ENCODE data around the gene KLHL13. TPM values are rescaled to one million over a fixed set of nuclear protein-coding genes. Genes with fewer than 3 reads are reported as not detected.

The KLHL13 gene
- total and polyA plus RNA-seq, 4 donors: 34.7 to 61.4 (median 39.1) TPM

GRCh38 chrX:118108304-118108703, 8.3 kb downstream of the KLHL13 start:
- Histone ChIP-seq H3K4me1 (ENCODE audit: control insufficient read depth, insufficient read depth, low read length) (no peaks in the 10 kb centered on the region), H3K36me3 (ENCODE audit: control insufficient read depth, insufficient read depth, low read length) (no peaks in the 10 kb centered on the region), H3K4me3 (ENCODE audit: low read depth, low read length) (no peak overlapping the region), H3K27ac (ENCODE audit: low read depth, low read length) (no peak overlapping the region), H3K27me3 (ENCODE audit: control insufficient read depth, insufficient read depth, low read length) (no peaks in the 10 kb centered on the region), H3K9me3 (ENCODE audit: control insufficient read depth, insufficient read depth, low read length) (no peaks in the 10 kb centered on the region)
- DNase-seq (ENCODE audit: low read depth in 4 of 6, low spot score in 6 of 6): peak in 1 of 6 donors; percentile 5
- WGBS (ENCODE audit: insufficient coverage): 17% methylated on average over 1 of the region's 1 CpG

DNA sequence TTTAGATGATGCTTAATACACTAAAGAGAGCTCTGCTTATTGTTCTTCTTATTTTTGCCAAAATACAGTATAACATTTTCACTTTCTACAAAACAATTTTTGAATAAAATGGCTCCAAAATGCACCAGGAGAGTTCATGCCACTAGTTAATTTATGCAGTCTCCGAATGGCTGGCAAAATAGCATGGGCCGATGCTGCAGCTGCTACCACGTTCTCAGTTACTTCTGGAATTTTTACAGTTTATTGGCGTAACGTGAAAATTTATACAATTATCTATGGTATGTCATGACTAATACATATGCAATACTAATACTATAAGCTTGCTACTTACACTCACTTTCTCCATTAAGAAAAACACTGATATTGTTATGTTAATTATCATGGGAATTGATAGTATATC, 16.5 kb downstream of the KLHL13 start:
- Histone ChIP-seq H3K36me3 (ENCODE audit: control insufficient read depth, insufficient read depth, low read length) (no peaks in the 10 kb centered on the region), H3K9me3 (ENCODE audit: control insufficient read depth, insufficient read depth, low read length) (no peaks in the 10 kb centered on the region), H3K27ac (ENCODE audit: low read depth, low read length) (no peak overlapping the region), H3K4me1 (ENCODE audit: control insufficient read depth, insufficient read depth, low read length) (no peaks in the 10 kb centered on the region), H3K4me3 (ENCODE audit: low read depth, low read length) (no peak overlapping the region), H3K27me3 (ENCODE audit: control insufficient read depth, insufficient read depth, low read length) (no peaks in the 10 kb centered on the region)
- WGBS (ENCODE audit: insufficient coverage): 75% methylated on average over 1 of the region's 5 CpGs
- DNase-seq (ENCODE audit: low read depth in 4 of 6, low spot score in 6 of 6): no peak

- Histone ChIP-seq H3K4me1 (ENCODE audit: control insufficient read depth, insufficient read depth, low read length) (no peaks in the 10 kb centered on the region), H3K36me3 (ENCODE audit: control insufficient read depth, insufficient read depth, low read length) (no peaks in the 10 kb centered on the region), H3K4me3 (ENCODE audit: low read depth, low read length) (no peak overlapping the region), H3K27me3 (ENCODE audit: control insufficient read depth, insufficient read depth, low read length) (no peaks in the 10 kb centered on the region), H3K27ac (ENCODE audit: low read depth, low read length) (no peak overlapping the region), H3K9me3 (ENCODE audit: control insufficient read depth, insufficient read depth, low read length) (peaks cover 2% of the 10 kb centered on the region)
- no peak for DNase-seq (ENCODE audit: low read depth in 4 of 6, low spot score in 6 of 6)
- WGBS (ENCODE audit: insufficient coverage): no CpG with 5 or more reads among the region's 4 CpGs
Observed at GRCh38 chrX:118088084-118088483, 28.5 kb downstream of the KLHL13 start.

GRCh38 chrX:118074196-118074595, 42.4 kb downstream of the KLHL13 start:
- no peak overlapping the region for H3K27ac ChIP-seq (ENCODE audit: low read depth, low read length)
- H3K4me3 ChIP-seq (ENCODE audit: low read depth, low read length): no peak overlapping the region
- no peaks in the 10 kb centered on the region for H3K36me3 ChIP-seq (ENCODE audit: control insufficient read depth, insufficient read depth, low read length)
- no peaks in the 10 kb centered on the region for H3K9me3 ChIP-seq (ENCODE audit: control insufficient read depth, insufficient read depth, low read length)
- 33% methylated on average over 1 of the region's 1 CpG for WGBS (ENCODE audit: insufficient coverage)
- H3K27me3 ChIP-seq (ENCODE audit: control insufficient read depth, insufficient read depth, low read length): no peaks in the 10 kb centered on the region
- no peak for DNase-seq (ENCODE audit: low read depth in 4 of 6, low spot score in 6 of 6)
- no peaks in the 10 kb centered on the region for H3K4me1 ChIP-seq (ENCODE audit: control insufficient read depth, insufficient read depth, low read length)

GRCh38 chrX:118066867-118067515, 49.6 kb downstream of the KLHL13 start:
- WGBS (ENCODE audit: insufficient coverage): no CpG with 5 or more reads among the region's 2 CpGs
- H3K27ac ChIP-seq (ENCODE audit: low read depth, low read length): no peak overlapping the region
- no peak overlapping the region for H3K4me3 ChIP-seq (ENCODE audit: low read depth, low read length)
- no peaks in the 10 kb centered on the region for H3K9me3 ChIP-seq (ENCODE audit: control insufficient read depth, insufficient read depth, low read length)
- no peaks in the 10 kb centered on the region for H3K27me3 ChIP-seq (ENCODE audit: control insufficient read depth, insufficient read depth, low read length)
- H3K36me3 ChIP-seq (ENCODE audit: control insufficient read depth, insufficient read depth, low read length): no peaks in the 10 kb centered on the region
- no peaks in the 10 kb centered on the region for H3K4me1 ChIP-seq (ENCODE audit: control insufficient read depth, insufficient read depth, low read length)
- no peak for DNase-seq (ENCODE audit: low read depth in 4 of 6, low spot score in 6 of 6)

DNA sequence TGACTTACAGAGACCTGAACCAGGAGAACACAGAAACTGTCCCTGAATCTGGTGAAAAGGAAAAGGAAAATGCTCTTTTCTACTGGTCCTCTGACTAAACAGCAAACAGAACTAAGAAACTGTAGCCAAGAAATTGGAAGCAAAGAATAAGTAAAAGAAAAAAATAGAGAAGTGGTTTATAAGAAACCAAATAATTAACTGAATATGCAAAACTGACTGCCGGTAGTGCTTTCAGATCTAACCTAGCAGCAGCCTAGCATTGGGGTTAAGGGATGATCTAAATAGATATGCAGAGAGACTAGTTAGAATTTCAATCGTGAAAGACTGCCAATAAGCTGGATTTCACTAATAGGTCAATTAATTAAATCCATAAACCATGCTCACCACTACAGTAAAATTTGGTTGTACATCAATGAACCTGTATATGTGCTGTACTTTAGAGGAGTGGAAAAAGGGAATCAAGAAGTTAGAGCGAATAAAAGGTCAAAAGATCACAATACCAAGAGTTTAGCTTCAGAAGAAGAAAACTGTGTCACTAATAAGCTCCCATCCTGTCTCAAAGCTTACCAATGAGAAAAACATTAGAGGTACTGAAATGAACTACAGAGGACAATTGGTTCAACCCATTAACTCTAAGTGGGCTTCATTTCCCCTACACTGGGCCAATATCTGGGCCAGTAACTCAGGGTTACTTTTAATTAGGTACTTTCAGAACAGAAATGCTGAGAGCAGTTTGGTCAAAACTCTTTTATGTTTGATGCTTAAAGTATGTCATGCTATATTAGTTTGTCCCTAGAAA, 53.6 kb downstream of the KLHL13 start:
- no CpG with 5 or more reads among the region's 3 CpGs for WGBS (ENCODE audit: insufficient coverage)
- DNase-seq (ENCODE audit: low read depth in 4 of 6, low spot score in 6 of 6): no peak
- H3K27ac ChIP-seq (ENCODE audit: low read depth, low read length): no peak overlapping the region
- H3K4me1 ChIP-seq (ENCODE audit: control insufficient read depth, insufficient read depth, low read length): no peaks in the 10 kb centered on the region
- no peaks in the 10 kb centered on the region for H3K36me3 ChIP-seq (ENCODE audit: control insufficient read depth, insufficient read depth, low read length)
- H3K27me3 ChIP-seq (ENCODE audit: control insufficient read depth, insufficient read depth, low read length): no peaks in the 10 kb centered on the region
- H3K9me3 ChIP-seq (ENCODE audit: control insufficient read depth, insufficient read depth, low read length): no peaks in the 10 kb centered on the region
- no peak overlapping the region for H3K4me3 ChIP-seq (ENCODE audit: low read depth, low read length)

DNA sequence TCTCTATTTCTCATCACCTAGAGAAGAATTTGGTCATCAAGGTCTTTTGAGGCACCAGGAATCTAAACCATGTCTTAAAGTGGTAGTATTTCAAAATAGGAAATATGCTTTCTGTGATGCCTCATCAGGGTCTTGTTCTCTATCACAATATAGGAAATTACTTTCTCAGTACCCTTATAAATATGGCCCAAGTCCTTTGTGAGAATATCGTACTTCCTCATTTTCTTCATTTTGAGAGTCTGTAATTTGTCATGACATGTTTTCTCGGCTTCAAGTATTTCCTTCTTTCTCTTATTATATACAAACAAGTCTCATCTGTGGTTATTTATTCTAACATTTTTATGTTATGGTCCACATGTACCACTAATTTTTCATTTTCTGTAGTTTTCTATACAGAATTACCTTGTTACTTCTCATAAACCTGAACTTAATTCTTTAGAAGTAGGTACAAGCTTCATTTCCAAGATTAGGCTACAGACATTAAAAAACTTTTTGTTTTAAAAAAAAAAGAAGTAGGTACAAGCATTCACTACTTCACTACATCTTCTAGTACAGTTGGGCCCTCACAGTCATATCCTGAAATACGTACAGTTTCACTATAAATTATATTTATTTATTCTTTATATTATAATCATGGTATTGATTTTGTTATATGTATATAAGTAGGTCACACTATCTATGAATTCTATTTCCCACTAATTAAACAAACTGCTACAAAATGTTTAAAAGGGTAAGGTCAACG, 54.4 kb downstream of the KLHL13 start:
- WGBS (ENCODE audit: insufficient coverage): no CpG with 5 or more reads among the region's 4 CpGs
- Histone ChIP-seq H3K9me3 (ENCODE audit: control insufficient read depth, insufficient read depth, low read length) (no peaks in the 10 kb centered on the region), H3K27ac (ENCODE audit: low read depth, low read length) (no peak overlapping the region), H3K4me1 (ENCODE audit: control insufficient read depth, insufficient read depth, low read length) (no peaks in the 10 kb centered on the region), H3K4me3 (ENCODE audit: low read depth, low read length) (no peak overlapping the region), H3K36me3 (ENCODE audit: control insufficient read depth, insufficient read depth, low read length) (no peaks in the 10 kb centered on the region), H3K27me3 (ENCODE audit: control insufficient read depth, insufficient read depth, low read length) (no peaks in the 10 kb centered on the region)
- no peak for DNase-seq (ENCODE audit: low read depth in 4 of 6, low spot score in 6 of 6)

GRCh38 chrX:118058924-118059323, 57.7 kb downstream of the KLHL13 start:
- Histone ChIP-seq H3K4me1 (ENCODE audit: control insufficient read depth, insufficient read depth, low read length) (no peaks in the 10 kb centered on the region), H3K4me3 (ENCODE audit: low read depth, low read length) (no peak overlapping the region), H3K36me3 (ENCODE audit: control insufficient read depth, insufficient read depth, low read length) (no peaks in the 10 kb centered on the region), H3K27me3 (ENCODE audit: control insufficient read depth, insufficient read depth, low read length) (no peaks in the 10 kb centered on the region), H3K9me3 (ENCODE audit: control insufficient read depth, insufficient read depth, low read length) (no peaks in the 10 kb centered on the region), H3K27ac (ENCODE audit: low read depth, low read length) (no peak overlapping the region)
- no peak for DNase-seq (ENCODE audit: low read depth in 4 of 6, low spot score in 6 of 6)
- WGBS (ENCODE audit: insufficient coverage): no CpG with 5 or more reads among the region's 2 CpGs

DNA sequence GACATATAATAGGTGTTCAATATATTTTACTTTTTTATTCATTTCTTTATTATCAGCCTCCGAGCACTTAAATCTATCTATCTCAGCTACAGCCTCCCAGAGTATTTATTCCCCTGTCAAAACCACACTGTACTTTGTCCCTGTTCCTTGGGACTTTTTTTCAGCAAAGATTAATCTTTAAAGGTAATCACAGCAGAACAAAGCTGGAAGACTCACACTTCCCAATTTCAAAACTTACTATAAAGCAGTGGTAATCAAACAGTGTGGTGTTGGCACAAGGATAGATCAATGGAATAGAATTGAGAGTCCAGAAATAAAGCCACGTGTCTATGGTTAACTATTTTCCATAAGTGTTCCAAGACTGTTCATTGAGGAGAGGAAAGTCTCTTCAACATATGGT, 59.7 kb downstream of the KLHL13 start:
- DNase-seq (ENCODE audit: low read depth in 4 of 6, low spot score in 6 of 6): no peak
- Histone ChIP-seq H3K27me3 (ENCODE audit: control insufficient read depth, insufficient read depth, low read length) (no peaks in the 10 kb centered on the region), H3K27ac (ENCODE audit: low read depth, low read length) (no peak overlapping the region), H3K36me3 (ENCODE audit: control insufficient read depth, insufficient read depth, low read length) (no peaks in the 10 kb centered on the region), H3K4me1 (ENCODE audit: control insufficient read depth, insufficient read depth, low read length) (no peaks in the 10 kb centered on the region), H3K4me3 (ENCODE audit: low read depth, low read length) (no peak overlapping the region), H3K9me3 (ENCODE audit: control insufficient read depth, insufficient read depth, low read length) (no peaks in the 10 kb centered on the region)
- 60% methylated on average over 1 of the region's 2 CpGs for WGBS (ENCODE audit: insufficient coverage)

All from spinal cord (tissue), 10 donors.